ENCODE measurements around the gene PCDHA13. TPM values are rescaled to one million over a fixed set of nuclear protein-coding genes. Genes with fewer than 3 reads are reported as not detected.

PCDHA13 gene
- total RNA-seq, 1 donor from 2014 or later: not detected

GRCh38 chr5:140857177-140857986 lies 24.5 kb upstream of the PCDHA13 start:
- no peak for TF ChIP-seq CTCF (IDR thresholded peaks at IDR 0.05; ENCODE audit: borderline replicate concordance)
- Histone ChIP-seq H3K36me3 (no peaks in the 10 kb centered on the region), H3K27me3 (ENCODE audit: low read depth) (peaks cover 81% of the 10 kb centered on the region), H3K9me3 (replicated peaks) (peaks cover 73% of the 10 kb centered on the region), H3K4me3 (no peak overlapping the region), H3K4me1 (no peaks in the 10 kb centered on the region), H3K27ac (replicated peaks) (no peak overlapping the region)
- intact Hi-C loops (cut with micrococcal nuclease): no loop called here
- no peak for DNase-seq

GRCh38 chr5:140857987-140858240 lies 24.0 kb upstream of the PCDHA13 start:
- no peak overlapping the region for H3K4me3 ChIP-seq
- H3K4me1 ChIP-seq: no peaks in the 10 kb centered on the region
- intact Hi-C loops (cut with micrococcal nuclease): no loop called here
- TF ChIP-seq CTCF (IDR thresholded peaks at IDR 0.05; ENCODE audit: borderline replicate concordance): no peak
- peaks cover 81% of the 10 kb centered on the region for H3K27me3 ChIP-seq (ENCODE audit: low read depth)
- H3K27ac ChIP-seq (replicated peaks): no peak overlapping the region
- H3K36me3 ChIP-seq: no peaks in the 10 kb centered on the region
- no peak for DNase-seq
- H3K9me3 ChIP-seq (replicated peaks): peaks cover 73% of the 10 kb centered on the region

GRCh38 chr5:140862441-140863295 lies 19.3 kb upstream of the PCDHA13 start:
- H3K9me3 ChIP-seq (replicated peaks): peaks cover 67% of the 10 kb centered on the region
- no peaks in the 10 kb centered on the region for H3K36me3 ChIP-seq
- peaks cover 88% of the 10 kb centered on the region for H3K27me3 ChIP-seq (ENCODE audit: low read depth)
- intact Hi-C loops (cut with micrococcal nuclease): no loop called here
- no peak overlapping the region for H3K4me3 ChIP-seq
- H3K4me1 ChIP-seq: no peaks in the 10 kb centered on the region
- no peak overlapping the region for H3K27ac ChIP-seq (replicated peaks)
- no peak for DNase-seq
- no peak for TF ChIP-seq CTCF (IDR thresholded peaks at IDR 0.05; ENCODE audit: borderline replicate concordance)

- TF ChIP-seq CTCF (IDR thresholded peaks at IDR 0.05; ENCODE audit: borderline replicate concordance): peak; percentile 16
- Histone ChIP-seq H3K4me3 (no peak within 1 kb of the TSS), H3K27me3 (ENCODE audit: low read depth) (peaks cover 97% of the 10 kb centered on the region), H3K9me3 (replicated peaks) (peaks cover 52% of the 10 kb centered on the region), H3K4me1 (no peaks in the 10 kb centered on the region), H3K27ac (replicated peaks) (no peak within 1 kb of the TSS), H3K36me3 (no peaks in the 10 kb centered on the region)
- no peak for DNase-seq
- intact Hi-C loops (cut with micrococcal nuclease): no loop called here
Measured at GRCh38 chr5:140868721-140869554, 13.0 kb upstream of the PCDHA13 start, which contains the start of gene PCDHA11. Gene PCDHA11, plus strand, starts transcription at chr5:140868957. Its CDS starts 147 bp downstream, at chr5:140869104.

- Histone ChIP-seq H3K4me3 (no peak overlapping the region), H3K27ac (replicated peaks) (no peak overlapping the region), H3K27me3 (ENCODE audit: low read depth) (peaks cover 97% of the 10 kb centered on the region), H3K9me3 (replicated peaks) (peaks cover 48% of the 10 kb centered on the region), H3K4me1 (no peaks in the 10 kb centered on the region), H3K36me3 (no peaks in the 10 kb centered on the region)
- TF ChIP-seq CTCF (IDR thresholded peaks at IDR 0.05; ENCODE audit: borderline replicate concordance): no peak
- intact Hi-C loops (cut with micrococcal nuclease): no loop called here
- DNase-seq: no peak
Measured at GRCh38 chr5:140869555-140869886, 12.4 kb upstream of the PCDHA13 start.
